Naive thymus-derived CD4-positive, alpha-beta T cell (primary cell): ENCODE measurements around the gene ACD. TPM values are rescaled to one million over a fixed set of nuclear protein-coding genes. Genes with fewer than 3 reads are reported as not detected.

Source experiments
- ATAC-seq: fragments of 150-1000 bp; cut with Tn5 transposase; 2 replicates; pipeline ENCODE4 v1.10.0; 2021; ENCODE audit warnings: mild to moderate bottlenecking, moderate library complexity
- CTCF ChIA-PET: fragments of 350-600 bp; sonication (Branson Sonifier 250); formaldehyde crosslinking; loops from one replicate; lab custom pipeline; 2021; ENCODE audit warnings: antibody characterized with exemption; lab: Charles Lee
- POLR2A ChIA-PET: fragments of 350-600 bp; sonication (Branson Sonifier 250); formaldehyde crosslinking; loops from one replicate; lab custom pipeline; 2021; ENCODE audit warnings: antibody characterized with exemption, inconsistent platforms; lab: Charles Lee
- DNase-seq, 9 donors: peaks; one replicate each; pipeline versions ENCODE4 v3.0.0 to v3.0.0-alpha.2; 2020 to 2022; ENCODE audit warnings: mixed read lengths in 1 of 9
- H3K27ac ChIP-seq: one replicate; pipeline ENCODE4 v1.7.0; 2013; ENCODE audit warnings: mild to moderate bottlenecking, low read depth, low read length, moderate library complexity
- H3K27me3 ChIP-seq, 2 donors: one replicate each; pipeline ENCODE4 v1.7.0; 2013; ENCODE audit warnings: low read length in 2 of 2, mild to moderate bottlenecking in 2 of 2, moderate library complexity in 2 of 2; ENCODE audit not compliant: control insufficient read depth in 2 of 2, insufficient read depth in 2 of 2
- H3K36me3 ChIP-seq, 3 experiments: 1 replicate in 2 of 3; 2 replicates in 1 of 3; pipeline ENCODE4 v1.7.0; 2013; ENCODE audit warnings: low read length in 3 of 3, mild to moderate bottlenecking in 3 of 3, moderate library complexity in 1 of 3; ENCODE audit not compliant: insufficient read depth in 3 of 3, control insufficient read depth in 2 of 3
- H3K4me1 ChIP-seq, 2 donors: one replicate each; pipeline ENCODE4 v1.7.0; 2013; ENCODE audit warnings: low read length in 2 of 2, mild to moderate bottlenecking in 2 of 2, moderate library complexity in 1 of 2; ENCODE audit not compliant: control insufficient read depth in 2 of 2, insufficient read depth in 2 of 2
- H3K4me3 ChIP-seq: 2 replicates; pipeline ENCODE4 v1.7.0; 2013; ENCODE audit warnings: mild to moderate bottlenecking, low read length
- H3K9me3 ChIP-seq, 3 experiments: 1 replicate in 2 of 3; 2 replicates in 1 of 3; pipeline ENCODE4 v1.7.0; 2013; ENCODE audit warnings: low read length in 3 of 3; ENCODE audit not compliant: control insufficient read depth in 2 of 3
- H3K27ac Mint-ChIP-seq, 9 donors: one replicate each; pipeline ENCODE4 v1.8.0; 2020 to 2022; ENCODE audit warnings: mixed read lengths in 9 of 9, mild to moderate bottlenecking in 8 of 9, moderate library complexity in 5 of 9, inconsistent platforms in 2 of 9
- H3K27me3 Mint-ChIP-seq, 5 donors: one replicate each; pipeline ENCODE4 v1.8.0; 2021 to 2022; ENCODE audit warnings: mixed read lengths in 5 of 5, mild to moderate bottlenecking in 1 of 5
- H3K36me3 Mint-ChIP-seq, 5 donors: one replicate each; pipeline ENCODE4 v1.8.0; 2020 to 2022; ENCODE audit warnings: mixed read lengths in 5 of 5, mild to moderate bottlenecking in 3 of 5, inconsistent platforms in 1 of 5
- H3K4me1 Mint-ChIP-seq, 7 donors: one replicate each; pipeline ENCODE4 v1.8.0; 2020 to 2022; ENCODE audit warnings: mixed read lengths in 7 of 7, mild to moderate bottlenecking in 3 of 7, inconsistent platforms in 1 of 7
- H3K4me3 Mint-ChIP-seq, 10 donors: one replicate each; pipeline ENCODE4 v1.8.0; 2020 to 2022; ENCODE audit warnings: mild to moderate bottlenecking in 10 of 10, mixed read lengths in 10 of 10, moderate library complexity in 6 of 10, inconsistent platforms in 2 of 10
- H3K9me3 Mint-ChIP-seq, 11 donors: one replicate each; pipeline ENCODE4 v1.8.0; 2020 to 2022; ENCODE audit warnings: mixed read lengths in 11 of 11, mild to moderate bottlenecking in 4 of 11, inconsistent platforms in 1 of 11, moderate library complexity in 1 of 11
- intact Hi-C, 2 donors: fragments of 100-400 bp; cut with micrococcal nuclease; formaldehyde crosslinking; loops; one replicate each; pipeline ENCODE4 v1.15.1; 2023
- polyA plus RNA-seq, 2 donors: library from polyadenylated mRNA; unstranded; fragments of 300-500 nt; fragmentation: Illumina TruSeq; gene quantifications; one replicate each; pipeline ENCODE4 v1.2.3, GENCODE V29; 2021
- total RNA-seq, 6 experiments: library from RNA in 5 of 6; stranded (reverse) in 5 of 6; gene quantifications; 1 replicate in 5 of 6; 2 replicates in 1 of 6; pipeline ENCODE4 v1.2.3 and lab custom pipeline; 2021 to 2026

ACD gene
- total and polyA plus RNA-seq, 7 experiments from 2014 or later = 25.4 to 44.1 (median 33.2) TPM

DNA sequence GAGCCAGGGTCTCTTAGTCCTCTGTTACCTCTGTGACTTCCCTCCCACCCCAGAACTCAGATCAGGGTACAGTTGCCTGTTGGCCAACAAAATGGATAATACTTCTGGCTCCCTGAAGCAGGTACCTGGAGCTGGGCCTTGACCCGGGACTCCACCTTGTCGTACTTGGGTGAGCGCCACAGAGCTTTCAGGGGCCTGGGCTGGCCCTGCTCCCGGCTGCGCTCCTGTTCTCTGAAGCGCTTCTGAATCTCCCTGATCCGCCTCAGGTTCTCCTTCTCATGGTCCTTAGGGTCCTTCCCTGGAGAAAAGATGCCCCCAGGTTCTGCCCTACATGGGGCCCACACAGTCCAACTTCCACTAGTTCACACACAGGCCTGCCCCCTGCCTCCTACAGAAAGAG, 4.8 kb upstream of the ACD start:
- Histone ChIP-seq H3K36me3 (peaks cover 0 to 4% (median 0%) of the 10 kb centered on the region in 3 experiments), H3K27ac (no peak overlapping the region)
- POLR2A ChIA-PET = interaction anchor here (0.6 to 1.6 kb wide), 4 partner anchors 20 to 143 kb away, joined by 3 to 6 read pairs (median 3); partner anchors contain the start of gene CARMIL2

DNA sequence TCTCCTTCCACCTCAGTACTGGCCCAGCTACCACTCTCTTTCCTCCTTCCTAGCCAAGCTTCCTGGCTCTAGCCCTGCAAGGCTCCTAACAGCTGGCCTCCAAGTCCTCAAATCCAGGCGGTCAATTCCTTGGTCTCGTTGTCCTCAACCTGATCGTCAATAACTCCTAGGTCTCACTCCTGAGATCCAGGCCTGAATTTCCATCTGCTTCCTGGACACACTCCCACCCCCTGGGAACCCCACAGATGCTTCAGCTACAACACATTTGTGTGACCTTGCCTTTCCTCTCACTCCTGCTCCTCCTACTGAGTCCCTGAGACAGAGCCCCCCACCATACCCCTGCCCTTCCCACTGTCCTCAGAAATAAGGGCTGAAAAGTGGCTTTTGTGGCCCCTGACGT, 4.2 kb upstream of the ACD start:
- Histone ChIP-seq H3K36me3 (peaks cover 0 to 7% (median 0%) of the 10 kb centered on the region in 3 experiments), H3K4me1 (peaks cover 16 to 22% of the 10 kb centered on the region in 2 donors), H3K4me3 (no peak overlapping the region), H3K9me3 (no peaks in the 10 kb centered on the region), H3K27me3 (no peaks in the 10 kb centered on the region), H3K27ac (no peak overlapping the region)
- POLR2A ChIA-PET = interaction anchor here (0.5 to 1.5 kb wide), 6 partner anchors 10 to 127 kb away, joined by 3 to 5 read pairs (median 3); partner anchors contain the start of gene CTCF
- CTCF ChIA-PET = interaction anchor here (1.5 to 3.1 kb wide), 2 partner anchors 18 to 143 kb away, joined by 5 to 17 read pairs; no protein-coding TSS in a partner anchor
- no peak for ATAC-seq
- H3K4me1 Mint-ChIP-seq = peaks cover 12 to 39% (median 20%) of the 10 kb centered on the region in 7 donors
- peaks cover 0 to 4% (median 0%) of the 10 kb centered on the region in 11 donors for H3K9me3 Mint-ChIP-seq
- no peak for DNase-seq
- H3K4me3 Mint-ChIP-seq = peak overlapping the region in 3 of 10 donors; percentile 3 to 13 (median 11)
- intact Hi-C loops = loop anchor here (10.0 kb wide), 4 partner anchors 171 to 571 kb away; partner anchors contain the start of genes ESRP2 (in 1 of the 2) and PSKH1 (in 1 of the 2)
- no peaks in the 10 kb centered on the region for H3K36me3 Mint-ChIP-seq
- H3K27ac Mint-ChIP-seq = peak overlapping the region in 7 of 9 donors; percentile 29 to 79 (median 72)
- H3K27me3 Mint-ChIP-seq = no peaks in the 10 kb centered on the region

More for the DNA sequence above, 4.8 kb upstream of the ACD start:
- H3K27me3 ChIP-seq = no peaks in the 10 kb centered on the region
- no peaks in the 10 kb centered on the region for H3K27me3 Mint-ChIP-seq
- H3K4me1 ChIP-seq = peaks cover 14 to 21% of the 10 kb centered on the region in 2 donors
- peak overlapping the region in 4 of 9 donors; percentile 36 to 79 (median 74) for H3K27ac Mint-ChIP-seq
- peak overlapping the region in 8 of 10 donors; percentile 13 to 91 (median 38) for H3K4me3 Mint-ChIP-seq
- CTCF ChIA-PET = interaction anchor here (1.2 to 3.1 kb wide), 3 partner anchors 18 to 144 kb away, joined by 5 to 17 read pairs (median 5); no protein-coding TSS in a partner anchor
- intact Hi-C loops = loop anchor here (10.0 kb wide), 4 partner anchors 170 to 570 kb away; partner anchors contain the start of genes ESRP2 (in 1 of the 2) and PSKH1 (in 1 of the 2)
- ATAC-seq (no peak), DNase-seq (no peak)
- no peaks in the 10 kb centered on the region for H3K9me3 ChIP-seq
- no peaks in the 10 kb centered on the region for H3K36me3 Mint-ChIP-seq
- H3K4me3 ChIP-seq = no peak overlapping the region
- peaks cover 8 to 39% (median 20%) of the 10 kb centered on the region in 7 donors for H3K4me1 Mint-ChIP-seq
- H3K9me3 Mint-ChIP-seq = peaks cover 0 to 4% (median 0%) of the 10 kb centered on the region in 11 donors

DNA sequence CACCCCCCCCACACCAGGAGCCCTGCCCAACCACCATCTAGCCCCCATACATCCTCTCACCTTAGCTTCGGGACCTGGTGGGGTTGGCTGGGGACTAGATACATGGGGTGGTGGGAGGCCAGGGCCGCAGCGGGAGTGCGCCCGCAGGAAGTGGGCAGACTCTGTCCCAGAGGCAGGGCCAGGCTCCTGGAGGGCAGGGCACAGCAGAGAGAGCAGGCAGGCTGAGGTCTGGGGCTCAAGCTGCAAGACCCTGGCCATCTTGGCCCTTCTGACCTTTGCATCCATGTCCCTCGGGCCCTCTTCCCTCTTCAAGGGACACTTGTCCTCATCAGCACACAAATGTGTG, 3.8 kb upstream of the ACD start:
- Mint-ChIP-seq H3K36me3 (peaks cover 0 to 4% (median 0%) of the 10 kb centered on the region in 5 donors), H3K27me3 (no peaks in the 10 kb centered on the region), H3K4me3 (no peak overlapping the region), H3K27ac (peak overlapping the region in 5 of 9 donors; percentile 29 to 79 (median 76)), H3K9me3 (peaks cover 0 to 4% (median 0%) of the 10 kb centered on the region in 11 donors), H3K4me1 (peaks cover 16 to 43% (median 25%) of the 10 kb centered on the region in 7 donors)
- intact Hi-C loops = loop anchor here (10.0 kb wide), 4 partner anchors 171 to 571 kb away; partner anchors contain the start of genes ESRP2 (in 1 of the 2) and PSKH1 (in 1 of the 2)
- ATAC-seq (no peak), DNase-seq (no peak)
- POLR2A ChIA-PET = interaction anchor here (0.5 to 2.0 kb wide), 8 partner anchors 10 to 126 kb away, joined by 3 to 6 read pairs (median 4); partner anchors contain the start of genes CARMIL2 and CTCF
- peaks cover 0 to 7% (median 0%) of the 10 kb centered on the region in 3 experiments for H3K36me3 ChIP-seq
- no peak overlapping the region for H3K27ac ChIP-seq
- H3K4me3 ChIP-seq = no peak overlapping the region
- peaks cover 20 to 26% of the 10 kb centered on the region in 2 donors for H3K4me1 ChIP-seq
- H3K9me3 ChIP-seq = no peaks in the 10 kb centered on the region
- CTCF ChIA-PET = interaction anchor here (0.6 to 3.1 kb wide), 2 partner anchors 143 to 423 kb away, joined by 3 to 17 read pairs; no protein-coding TSS in a partner anchor
- no peaks in the 10 kb centered on the region for H3K27me3 ChIP-seq

DNA sequence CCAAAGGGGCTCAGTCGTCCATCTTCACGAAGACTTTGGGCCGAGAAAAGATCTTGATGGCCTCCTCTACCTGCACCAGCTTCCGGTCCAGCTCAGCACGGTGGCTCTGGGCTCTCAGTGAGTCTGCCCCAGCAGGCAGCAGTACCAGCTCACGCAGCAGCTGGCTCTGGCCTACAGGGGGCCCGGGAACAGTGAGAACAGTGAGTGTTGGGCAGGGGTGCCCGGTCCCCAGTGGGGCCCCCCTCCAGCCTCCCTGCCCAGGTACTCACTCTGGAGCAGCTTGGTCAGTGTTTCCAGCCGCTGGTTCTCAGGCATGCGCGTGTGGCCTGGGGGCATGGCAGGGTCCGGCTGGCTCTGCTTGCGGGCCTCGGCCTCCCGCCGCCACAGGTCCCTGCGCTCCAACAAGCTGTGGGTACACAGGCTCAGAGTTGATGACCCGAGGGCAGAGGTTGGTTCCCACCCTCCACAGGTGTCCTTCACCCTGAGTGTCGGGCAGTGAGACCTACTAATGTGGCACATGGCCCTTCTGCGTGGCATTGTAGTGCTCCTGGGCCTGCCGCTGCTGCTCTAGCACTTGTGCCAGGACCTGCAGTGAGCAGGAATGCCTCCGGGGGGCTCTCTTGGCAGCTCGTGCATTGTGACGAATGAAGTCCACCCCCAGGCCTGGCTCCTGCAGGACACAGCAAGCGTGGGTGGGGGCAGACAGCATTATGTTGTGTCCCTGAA, 3.3 kb upstream of the ACD start:
- Mint-ChIP-seq H3K27ac (peak overlapping the region in 3 of 9 donors; percentile 59 to 78 (median 72)), H3K9me3 (peaks cover 0 to 3% (median 0%) of the 10 kb centered on the region in 11 donors), H3K4me1 (peaks cover 15 to 48% (median 28%) of the 10 kb centered on the region in 7 donors), H3K27me3 (no peaks in the 10 kb centered on the region), H3K36me3 (peaks cover 0 to 4% (median 0%) of the 10 kb centered on the region in 5 donors), H3K4me3 (peak overlapping the region in 3 of 10 donors; percentile 8 to 35 (median 35))
- Histone ChIP-seq H3K4me3 (no peak overlapping the region), H3K36me3 (peaks cover 0 to 9% (median 0%) of the 10 kb centered on the region in 3 experiments), H3K9me3 (no peaks in the 10 kb centered on the region), H3K4me1 (peaks cover 20 to 29% of the 10 kb centered on the region in 2 donors), H3K27me3 (no peaks in the 10 kb centered on the region), H3K27ac (no peak overlapping the region)
- ATAC-seq (no peak), DNase-seq (peak in 1 of 9 donors; percentile 18)
- ChIA-PET POLR2A (interaction anchor here (0.6 to 2.0 kb wide), 12 partner anchors 9 to 411 kb away, joined by 3 to 6 read pairs (median 4); partner anchors contain the start of genes CARMIL2 and CTCF), CTCF (interaction anchor here (0.6 to 3.1 kb wide), 5 partner anchors 19 to 424 kb away, joined by 3 to 17 read pairs (median 6); partner anchors contain the start of gene CARMIL2)
- intact Hi-C loops = loop anchor here (10.0 kb wide), 4 partner anchors 171 to 571 kb away; partner anchors contain the start of genes ESRP2 (in 1 of the 2) and PSKH1 (in 1 of the 2)

DNA sequence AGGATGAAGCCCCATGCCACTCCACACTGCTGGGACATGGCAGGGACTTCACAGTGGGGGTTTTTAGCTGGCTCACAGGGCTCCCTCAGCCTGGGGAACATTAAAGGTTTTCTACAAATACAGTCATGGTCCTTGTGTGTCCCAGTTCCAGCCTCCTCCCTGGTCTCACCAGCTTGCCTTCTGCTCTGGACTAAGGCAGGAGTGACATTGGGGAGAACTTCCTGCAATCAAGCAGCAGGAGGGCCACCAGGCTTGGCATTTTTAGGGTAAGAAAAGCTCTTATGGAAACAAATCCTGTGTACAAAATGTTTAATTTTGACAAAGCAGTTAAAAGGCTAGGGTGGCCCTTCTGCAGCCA, 2.6 kb upstream of the ACD start:
- Histone ChIP-seq H3K36me3 (peaks cover 0 to 16% (median 0%) of the 10 kb centered on the region in 3 experiments), H3K9me3 (no peaks in the 10 kb centered on the region), H3K4me1 (peaks cover 18 to 24% of the 10 kb centered on the region in 2 donors), H3K27me3 (no peaks in the 10 kb centered on the region), H3K27ac (no peak overlapping the region), H3K4me3 (no peak overlapping the region)
- ATAC-seq = no peak
- Mint-ChIP-seq H3K4me1 (peaks cover 12 to 49% (median 23%) of the 10 kb centered on the region in 7 donors), H3K27ac (peak overlapping the region in 2 of 9 donors; percentile 62 to 78), H3K27me3 (no peaks in the 10 kb centered on the region), H3K4me3 (peak overlapping the region in 1 of 10 donors; percentile 9), H3K9me3 (peaks cover 0 to 3% (median 0%) of the 10 kb centered on the region in 11 donors), H3K36me3 (peaks cover 0 to 4% (median 0%) of the 10 kb centered on the region in 5 donors)
- intact Hi-C loops = loop anchor here (10.0 kb wide), 4 partner anchors 172 to 572 kb away; partner anchors contain the start of genes ESRP2 (in 1 of the 2) and PSKH1 (in 1 of the 2)
- POLR2A ChIA-PET = interaction anchor here (0.6 to 2.0 kb wide), 8 partner anchors 10 to 412 kb away, joined by 3 to 6 read pairs (median 4); partner anchors contain the start of gene CARMIL2
- CTCF ChIA-PET = interaction anchor here (1.4 to 3.1 kb wide), 4 partner anchors 18 to 142 kb away, joined by 3 to 17 read pairs (median 6); partner anchors contain the start of gene CARMIL2
- no peak for DNase-seq
